Measurements from ENCODE around the gene NXPH3.
"Not testable (repeated sequence)": the region's sequence is repeated elsewhere in the genome, so short reads cannot be mapped to it uniquely, and the experiment has no call there.

NXPH3 gene

DNA sequence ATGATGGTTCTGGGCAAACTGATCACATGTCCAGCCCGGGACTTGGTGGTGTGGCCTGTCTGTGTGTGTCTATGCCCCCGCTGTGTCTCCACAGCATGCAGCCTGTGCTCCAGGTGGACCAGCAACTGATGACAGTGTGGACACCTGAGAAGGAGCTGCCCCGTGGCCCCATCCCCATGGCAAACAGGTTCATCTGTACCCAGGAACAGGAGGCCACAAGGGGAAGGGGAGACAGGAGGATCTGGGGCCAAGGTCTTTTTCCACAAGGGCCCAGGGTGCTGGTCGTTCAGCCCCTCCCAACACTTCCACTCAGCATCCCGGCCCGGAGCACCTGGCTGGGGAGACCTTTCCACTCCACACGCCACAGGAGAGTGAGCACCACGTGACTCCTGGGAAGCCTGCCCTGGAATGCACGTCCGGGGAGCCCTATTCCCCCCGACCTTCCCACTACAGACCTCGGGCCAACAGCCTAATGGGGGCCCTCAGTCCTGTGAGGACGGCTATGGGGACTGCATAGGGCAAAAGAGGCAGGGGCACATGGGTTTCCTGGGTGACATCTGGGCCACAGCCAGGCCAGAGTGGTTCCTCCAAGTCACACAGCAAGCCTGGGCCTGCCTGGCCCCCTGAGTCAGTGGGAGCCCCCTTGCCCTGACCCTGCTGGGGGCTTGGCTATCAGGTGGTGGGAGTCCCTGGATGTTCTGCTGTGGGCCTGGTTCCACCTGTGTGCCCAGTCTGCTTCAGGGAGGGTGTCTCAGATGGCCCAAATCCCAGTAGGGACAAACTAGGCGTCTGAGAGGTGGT, 20.8 kb upstream of the NXPH3 start:
- DNase-seq (ENCODE audit: low read depth, low spot score): no peak

DNA sequence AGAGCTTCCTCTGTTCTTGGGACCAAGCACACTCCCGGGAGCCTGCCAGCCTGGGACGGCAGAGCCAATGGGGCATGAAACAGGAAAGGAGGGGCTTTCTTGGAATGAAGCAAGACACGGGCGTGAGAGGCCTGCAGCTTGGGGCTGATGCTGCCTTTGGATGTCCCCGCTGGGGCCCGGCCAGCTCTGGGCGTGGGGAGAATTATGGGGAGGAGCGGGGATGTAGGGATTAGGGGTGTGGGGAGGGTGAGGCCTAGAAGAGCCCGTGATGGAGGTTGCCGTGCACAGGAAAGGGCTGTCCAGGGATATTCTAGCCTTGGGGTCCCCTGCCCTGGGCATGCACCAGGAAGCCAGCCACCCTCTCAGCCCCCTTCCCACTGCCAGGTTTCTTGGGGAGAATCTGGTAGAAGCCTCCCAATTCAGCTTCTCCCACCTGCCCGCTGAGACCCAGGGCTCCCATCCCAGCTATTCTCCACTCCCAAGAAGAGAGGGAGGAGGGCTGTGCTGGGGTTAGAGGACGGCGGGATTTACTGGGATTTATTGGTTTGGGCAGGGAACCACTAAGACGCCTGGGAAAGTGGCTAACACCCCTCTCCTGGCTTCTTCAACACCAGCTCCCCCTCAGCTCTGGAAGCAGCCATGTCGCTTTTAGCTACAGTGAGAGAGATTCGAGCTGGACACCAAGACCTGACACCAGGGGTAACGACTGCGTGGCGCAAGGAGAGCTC, 20.0 kb upstream of the NXPH3 start:
- DNase-seq (ENCODE audit: low read depth, low spot score): no peak

DNA sequence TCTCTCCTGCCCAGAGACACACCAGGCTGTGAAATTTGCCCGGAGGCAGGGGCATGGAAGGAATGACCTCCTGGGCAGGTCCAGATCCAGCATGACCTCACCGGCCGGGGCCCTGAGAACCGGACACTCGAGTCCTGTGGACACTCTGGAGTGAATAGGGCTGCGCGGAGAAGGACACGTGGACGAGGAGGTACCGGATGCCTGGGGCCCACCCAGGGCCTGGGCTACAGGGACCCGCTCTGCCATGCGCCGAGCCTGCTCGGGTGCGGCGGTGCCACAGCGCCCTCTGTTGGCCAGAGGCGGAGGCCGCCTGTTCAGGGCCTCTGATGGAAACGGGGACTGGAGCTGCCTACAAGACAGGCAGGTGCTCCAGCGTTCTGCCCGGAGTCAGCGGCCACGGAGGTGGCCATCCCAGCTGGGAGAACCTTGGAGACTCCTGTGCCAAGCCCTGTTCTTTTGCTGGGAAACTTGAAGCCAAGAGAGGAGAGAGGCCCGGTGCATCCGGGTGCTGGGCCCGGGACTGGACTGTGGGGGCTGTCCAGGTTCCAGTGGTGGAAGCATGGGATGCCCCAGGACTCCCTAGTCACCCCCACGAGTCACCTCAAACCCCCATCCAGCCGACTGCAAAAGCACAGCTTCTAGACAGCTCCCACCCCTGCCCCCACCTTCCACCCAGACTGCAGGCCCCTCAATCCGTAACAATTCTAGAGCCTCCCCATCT, 19.3 kb upstream of the NXPH3 start:
- DNase-seq (ENCODE audit: low read depth, low spot score): peak; percentile 69

DNA sequence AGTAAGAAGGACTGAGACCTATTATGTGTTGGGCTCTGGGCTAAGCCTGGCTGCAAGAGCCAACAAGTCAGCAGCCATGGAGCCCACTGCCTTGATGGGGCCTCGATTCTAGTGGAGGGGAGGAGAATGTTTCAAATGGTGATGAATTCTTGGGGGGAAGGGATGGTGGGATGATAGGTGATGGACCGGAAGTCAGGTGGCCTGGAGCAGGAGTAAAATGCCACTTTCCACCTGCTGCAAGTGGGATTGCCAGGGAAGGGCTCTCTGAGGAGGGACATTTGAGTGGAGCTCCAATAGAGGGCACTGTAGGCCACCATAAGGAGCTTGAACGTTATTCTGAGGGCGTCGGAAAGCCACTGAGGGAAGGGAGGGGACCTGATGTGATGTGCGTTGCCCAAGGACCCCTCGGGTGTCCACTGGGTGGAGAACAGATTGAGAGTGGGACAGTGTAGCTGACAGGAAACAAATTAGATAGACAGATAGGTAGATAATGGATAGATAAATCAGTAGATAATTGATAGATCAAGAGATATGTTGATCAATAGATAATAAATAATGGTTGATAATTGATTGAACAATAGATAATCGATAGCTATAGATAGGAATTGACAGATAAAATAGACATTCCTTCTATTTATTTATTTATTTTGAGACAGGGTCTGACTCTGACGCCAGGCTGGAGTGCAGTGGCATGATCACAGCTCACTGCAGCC, 18.2 kb upstream of the NXPH3 start:
- DNase-seq (ENCODE audit: low read depth, low spot score): no peak

DNA sequence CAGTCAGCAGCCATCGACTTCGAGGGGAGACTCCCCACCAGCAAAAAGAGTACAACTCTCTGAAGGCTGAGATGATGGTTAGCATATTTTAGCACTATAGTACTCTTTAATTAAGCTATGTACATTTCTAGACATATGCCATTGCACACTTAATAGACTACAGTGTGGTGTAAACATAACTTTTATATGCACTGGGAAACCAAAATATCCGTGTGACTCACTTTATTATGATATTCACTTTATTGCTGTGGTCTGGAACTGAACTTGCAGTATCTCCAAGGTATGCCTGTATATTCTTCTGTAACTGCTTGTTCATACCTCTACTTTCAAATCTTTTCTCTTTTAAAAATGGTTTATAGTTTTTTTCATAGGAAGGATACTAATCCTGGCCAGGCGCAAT, 11.0 kb upstream of the NXPH3 start:
- no peak for DNase-seq (ENCODE audit: low read depth, low spot score)

DNA sequence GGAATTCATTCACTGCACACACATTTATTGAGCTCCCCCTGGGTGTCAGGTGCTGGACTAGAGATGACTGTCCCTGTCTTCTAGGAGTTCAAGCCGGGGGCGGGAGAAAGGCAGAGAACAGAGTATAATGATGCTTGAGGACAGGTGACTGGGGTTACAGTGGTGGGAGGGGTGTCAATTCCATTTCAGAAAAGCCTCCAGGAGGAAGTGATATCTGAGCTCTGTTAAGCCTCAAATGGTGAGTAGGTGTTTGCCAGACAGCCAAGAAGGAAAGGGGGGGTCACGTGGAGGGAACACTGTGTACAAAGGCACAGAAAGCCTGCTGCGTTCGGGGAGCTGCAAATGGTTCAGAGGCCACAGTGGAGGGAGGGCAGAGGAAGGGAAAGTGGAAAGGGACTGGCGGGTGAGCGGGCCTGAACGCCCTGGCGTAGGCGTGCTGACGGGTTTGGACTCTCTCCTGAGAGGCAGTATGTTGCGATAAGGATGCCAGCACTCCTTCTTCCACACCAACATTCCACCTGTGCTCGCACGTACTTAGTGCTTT, 9.7 kb upstream of the NXPH3 start:
- DNase-seq (ENCODE audit: low read depth, low spot score): no peak

DNA sequence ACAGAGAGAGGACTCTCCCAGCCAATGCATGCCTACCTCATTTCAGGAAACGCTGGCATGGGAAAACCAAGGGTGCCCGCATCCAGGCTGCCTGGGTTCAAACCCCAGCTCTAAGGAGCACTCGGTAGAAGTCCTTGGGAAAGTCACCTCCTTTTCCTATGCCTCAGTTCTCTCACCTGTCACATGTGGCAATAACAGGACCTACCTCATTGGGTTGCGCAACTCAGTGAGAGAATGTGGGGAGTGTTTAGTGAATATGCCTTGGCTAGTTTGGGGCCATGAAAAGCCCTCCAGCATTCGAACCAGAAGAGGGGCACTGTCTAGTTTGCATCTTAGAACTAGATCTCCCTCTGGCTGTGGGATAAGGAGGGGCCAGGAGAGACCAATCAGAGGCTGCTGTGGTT, 9.0 kb upstream of the NXPH3 start:
- DNase-seq (ENCODE audit: low read depth, low spot score): no peak

DNA sequence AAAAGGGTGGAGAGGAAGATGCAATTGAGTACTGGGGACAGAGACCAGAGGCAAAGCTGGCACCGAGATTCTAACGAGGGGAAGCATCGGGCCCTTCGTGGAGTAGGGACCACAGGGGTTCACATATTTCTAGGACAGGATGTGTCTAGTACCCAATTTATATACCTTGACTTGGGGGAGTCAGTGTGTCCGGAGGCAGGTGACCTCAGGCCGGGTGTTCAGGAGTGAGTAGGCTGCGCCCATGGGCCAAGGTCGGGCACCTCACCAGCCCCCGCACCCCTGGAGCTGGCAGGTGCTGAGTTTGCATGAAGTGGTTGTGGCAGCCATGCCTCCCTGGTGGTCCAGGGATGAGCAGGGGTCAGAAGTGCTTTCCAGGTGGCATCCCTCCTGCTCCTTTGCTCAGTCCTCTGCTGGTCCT, 8.6 kb upstream of the NXPH3 start:
- no peak for DNase-seq (ENCODE audit: low read depth, low spot score)

DNA sequence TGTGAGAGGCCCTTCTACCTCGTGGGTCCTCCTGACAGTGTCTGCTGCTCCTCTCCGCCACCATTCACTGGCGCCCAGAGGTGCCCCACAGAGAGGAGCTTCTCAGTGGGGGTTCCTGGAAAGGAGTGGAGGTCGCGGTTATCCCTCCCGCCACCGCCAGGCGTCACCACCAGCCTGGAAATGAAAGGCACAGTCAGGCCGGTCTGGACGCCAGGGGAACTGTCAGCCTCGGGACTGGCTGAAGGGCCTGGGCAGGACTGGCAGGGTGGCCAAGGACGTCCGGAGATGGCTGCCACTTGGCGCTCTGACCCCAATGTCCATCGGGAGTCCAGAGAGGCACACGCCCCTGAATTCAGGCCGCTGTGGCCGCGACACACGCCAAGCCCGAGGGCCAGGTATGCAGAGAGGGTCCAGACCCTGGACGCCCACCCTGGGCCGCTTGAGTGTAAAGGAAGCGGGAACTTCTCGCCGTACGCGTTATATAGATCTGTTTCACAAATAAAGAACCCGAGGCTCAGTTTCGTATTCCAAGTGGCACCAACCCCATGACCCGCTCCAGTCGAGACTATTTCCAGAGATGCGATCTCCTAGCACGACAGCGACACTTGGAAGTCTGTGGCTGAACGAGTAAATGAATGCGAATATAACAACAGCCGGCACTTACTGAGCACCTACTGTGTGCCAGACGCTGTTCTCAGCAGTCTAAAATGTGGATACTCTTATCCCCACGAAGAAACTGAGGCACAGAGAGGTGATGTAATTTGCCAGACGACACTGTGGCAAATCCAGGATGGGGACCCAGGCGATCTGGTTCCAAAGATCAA, 7.6 kb upstream of the NXPH3 start:
- DNase-seq (ENCODE audit: low read depth, low spot score): peak; percentile 63

DNA sequence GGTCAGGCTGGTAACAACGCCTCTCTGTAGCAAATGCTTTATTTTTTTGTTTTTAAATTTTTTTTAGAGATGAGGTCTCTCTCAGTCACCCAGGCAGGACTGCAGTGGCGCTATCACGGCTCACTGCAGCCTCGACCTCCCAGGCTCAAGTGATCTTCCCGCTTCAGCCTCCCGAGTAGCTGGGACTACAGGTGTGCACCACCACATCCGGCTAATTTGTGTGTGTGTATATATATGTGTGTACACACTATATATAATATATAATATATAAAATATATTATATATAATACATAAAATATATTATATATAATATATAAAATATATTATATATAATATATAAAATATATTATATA, 7.0 kb upstream of the NXPH3 start:
- not testable (repeated sequence) for DNase-seq (ENCODE audit: low read depth, low spot score)

DNA sequence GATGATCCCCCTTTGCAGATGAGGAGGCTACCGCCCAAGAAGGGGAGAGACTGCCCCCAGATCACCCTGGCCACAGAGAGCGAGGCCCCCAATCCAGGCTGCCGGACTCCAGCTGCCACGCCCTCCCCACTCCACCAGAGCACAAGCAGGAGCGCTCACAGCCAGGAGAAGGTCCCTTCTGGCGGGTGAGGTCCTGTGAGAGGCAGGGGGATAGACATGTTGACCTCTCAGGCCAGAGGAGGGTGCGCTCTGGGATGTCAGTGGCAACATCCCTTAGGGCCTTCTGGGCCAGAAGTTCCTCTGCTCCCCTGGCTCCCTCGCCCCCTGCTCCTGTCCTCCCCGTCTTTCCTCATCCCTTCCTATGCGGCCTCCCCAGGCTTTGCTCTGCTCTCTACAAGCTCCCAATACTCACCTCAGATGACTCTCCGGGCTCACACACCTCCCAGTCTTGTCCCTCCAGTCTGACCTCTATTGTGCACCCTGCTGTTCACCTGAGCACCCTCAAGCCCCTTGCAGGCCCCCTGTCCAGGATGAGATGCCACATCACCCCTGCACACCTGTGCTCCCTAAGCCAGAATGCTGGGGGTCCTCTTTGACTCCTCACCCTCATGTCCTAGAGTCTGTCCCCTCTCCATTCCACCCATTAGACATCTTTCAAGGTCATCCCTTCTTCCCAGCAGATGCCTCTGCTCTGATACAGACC, 5.0 kb upstream of the NXPH3 start:
- no peak for DNase-seq (ENCODE audit: low read depth, low spot score)

DNA sequence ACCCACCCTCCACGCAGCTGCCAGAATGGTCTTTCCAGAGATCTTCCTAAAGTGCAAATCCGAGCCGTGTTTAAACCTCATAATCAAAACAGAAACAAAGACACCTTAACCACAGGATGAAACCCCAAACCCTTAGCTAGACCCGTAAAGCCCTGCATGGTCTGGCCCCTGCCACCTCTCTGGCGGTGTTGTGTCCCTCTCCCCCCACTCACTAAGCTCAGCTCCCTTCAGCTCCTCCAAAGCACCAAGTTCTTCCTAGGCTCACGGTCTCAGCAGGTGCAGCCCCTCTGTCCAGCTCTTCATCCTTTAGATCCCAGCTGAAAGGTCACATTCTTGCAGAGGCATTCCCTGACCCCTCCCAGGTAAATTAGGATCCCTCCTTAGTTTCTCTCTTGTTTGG, 4.4 kb upstream of the NXPH3 start:
- no peak for DNase-seq (ENCODE audit: low read depth, low spot score)

DNA sequence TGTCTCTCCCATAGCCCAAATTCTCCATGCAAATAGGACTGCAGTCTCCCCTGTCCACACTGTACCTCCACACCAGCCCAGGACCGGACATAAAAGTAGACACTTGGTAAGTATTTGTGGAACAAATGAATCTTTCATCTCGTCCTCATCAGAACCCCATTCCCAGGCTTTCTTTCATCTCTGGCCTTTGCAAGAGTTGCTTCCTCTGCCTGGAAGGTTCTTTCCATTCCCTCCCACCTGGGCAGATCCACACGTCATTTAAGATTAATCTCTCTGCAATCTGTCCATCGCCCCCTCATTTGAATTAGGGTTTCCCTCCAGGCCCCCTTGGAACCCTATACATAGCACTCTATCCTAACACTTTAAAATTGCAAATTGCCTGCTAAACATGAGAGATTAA, 3.9 kb upstream of the NXPH3 start:
- DNase-seq (ENCODE audit: low read depth, low spot score): no peak

DNA sequence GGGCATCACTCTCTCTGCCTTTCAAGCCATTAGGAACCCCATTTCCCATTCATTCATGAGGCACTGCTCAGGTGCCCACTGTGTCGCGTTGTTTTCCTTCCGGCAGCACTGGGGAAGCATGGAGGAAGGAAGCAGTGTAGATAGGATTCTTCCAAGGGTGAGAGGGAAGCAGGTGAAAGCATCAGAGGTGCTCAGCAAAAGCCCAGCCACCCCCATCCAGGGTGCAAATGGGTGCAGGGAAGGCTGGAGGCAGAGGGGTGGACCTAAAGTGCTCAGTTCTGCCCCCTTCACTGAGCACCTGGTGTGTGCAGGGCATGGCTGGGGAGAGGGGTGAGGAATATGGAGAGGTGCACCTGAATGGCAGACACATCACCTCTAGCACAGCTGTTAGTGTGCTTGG, 3.4 kb upstream of the NXPH3 start:
- DNase-seq (ENCODE audit: low read depth, low spot score): no peak

DNA sequence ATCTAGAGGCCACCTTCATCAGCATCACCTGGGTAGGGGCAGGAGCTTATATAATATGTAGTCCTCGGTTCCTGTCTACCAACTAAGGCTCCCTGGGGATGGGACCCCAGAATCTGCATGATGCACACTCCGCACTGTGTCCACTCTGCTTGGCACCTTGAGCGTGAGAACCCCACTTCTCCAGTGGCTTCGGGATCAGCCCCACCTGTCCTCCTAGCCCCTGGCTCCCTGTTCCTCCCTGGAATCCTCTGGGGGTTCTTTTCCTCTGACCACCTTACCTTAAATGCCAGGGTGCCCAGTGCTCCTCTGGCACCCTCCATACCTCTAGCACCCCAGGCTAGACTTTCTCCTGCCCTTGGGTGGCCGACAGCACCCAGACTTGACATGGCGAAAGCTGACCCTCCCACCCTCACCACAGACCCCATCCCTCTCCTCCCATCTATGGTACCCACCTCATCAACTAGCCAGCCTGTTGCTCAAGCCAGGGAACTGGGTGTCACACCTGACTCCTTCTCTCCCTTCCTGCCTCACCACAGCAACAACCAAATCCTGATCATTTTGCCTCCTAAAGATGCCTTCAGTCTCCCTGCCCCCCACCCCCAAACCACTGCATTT, 2.8 kb upstream of the NXPH3 start:
- DNase-seq (ENCODE audit: low read depth, low spot score): no peak

DNA sequence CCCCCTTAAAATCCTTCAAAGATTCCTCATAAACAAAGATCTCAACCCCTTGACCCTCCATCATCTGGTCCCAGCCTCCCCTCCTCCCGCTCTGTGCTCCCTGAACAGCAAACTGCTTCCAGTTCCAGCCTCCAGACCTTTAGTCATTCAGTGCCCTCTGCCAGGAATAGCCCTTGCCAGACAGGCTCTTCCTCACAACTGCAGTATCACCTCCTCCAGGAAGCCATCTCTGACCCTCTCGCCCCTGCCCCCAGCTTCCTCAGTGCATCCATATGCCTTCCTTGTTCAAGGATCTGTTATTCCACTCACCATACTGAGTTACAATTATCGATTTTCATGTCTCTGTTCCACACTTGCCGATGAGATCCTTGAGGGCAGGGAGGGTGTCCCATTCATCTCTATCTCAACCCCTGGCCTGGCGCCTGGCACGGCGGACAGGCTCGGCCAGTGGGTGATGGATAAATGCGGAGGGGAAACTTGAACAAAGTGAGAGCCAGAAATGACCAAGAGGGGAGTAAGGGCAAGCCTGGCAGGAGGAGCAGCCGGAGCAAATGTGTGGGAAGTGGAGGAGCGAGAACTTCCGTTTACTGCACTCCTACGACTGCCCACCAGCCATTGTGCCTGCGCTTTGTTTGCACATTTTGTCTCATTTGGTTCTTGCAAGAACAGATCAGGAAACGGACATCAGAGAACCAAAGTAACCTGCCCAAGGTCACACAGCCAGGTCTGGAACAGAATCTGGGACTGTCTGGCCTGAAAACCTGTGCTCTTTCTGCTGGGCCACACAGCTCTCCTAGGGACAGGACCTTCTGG, 2.0 kb upstream of the NXPH3 start:
- DNase-seq (ENCODE audit: low read depth, low spot score): no peak

DNA sequence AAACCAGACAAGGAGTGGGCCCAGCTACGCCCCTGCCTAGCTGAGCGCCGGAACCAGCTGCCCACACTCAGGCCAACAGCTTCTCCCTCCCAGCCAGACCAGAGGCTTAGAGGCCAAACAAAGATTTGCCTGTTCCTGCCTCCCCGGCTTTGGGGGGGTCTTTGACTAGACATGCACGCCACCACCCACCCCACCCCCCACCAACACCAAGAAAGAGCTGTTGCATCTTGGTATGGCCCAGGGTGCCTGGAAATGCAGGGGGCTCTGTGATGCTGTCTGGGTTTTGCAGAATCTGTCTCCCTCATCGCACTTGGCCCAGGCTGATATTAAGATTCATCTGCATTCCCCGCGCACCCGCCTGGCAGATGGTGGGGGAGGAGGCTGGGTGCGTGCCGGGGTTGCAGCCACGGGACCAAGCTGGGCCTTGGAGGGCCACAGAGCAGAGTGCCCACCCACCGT, 1.3 kb upstream of the NXPH3 start:
- no peak for DNase-seq (ENCODE audit: low read depth, low spot score)

DNA sequence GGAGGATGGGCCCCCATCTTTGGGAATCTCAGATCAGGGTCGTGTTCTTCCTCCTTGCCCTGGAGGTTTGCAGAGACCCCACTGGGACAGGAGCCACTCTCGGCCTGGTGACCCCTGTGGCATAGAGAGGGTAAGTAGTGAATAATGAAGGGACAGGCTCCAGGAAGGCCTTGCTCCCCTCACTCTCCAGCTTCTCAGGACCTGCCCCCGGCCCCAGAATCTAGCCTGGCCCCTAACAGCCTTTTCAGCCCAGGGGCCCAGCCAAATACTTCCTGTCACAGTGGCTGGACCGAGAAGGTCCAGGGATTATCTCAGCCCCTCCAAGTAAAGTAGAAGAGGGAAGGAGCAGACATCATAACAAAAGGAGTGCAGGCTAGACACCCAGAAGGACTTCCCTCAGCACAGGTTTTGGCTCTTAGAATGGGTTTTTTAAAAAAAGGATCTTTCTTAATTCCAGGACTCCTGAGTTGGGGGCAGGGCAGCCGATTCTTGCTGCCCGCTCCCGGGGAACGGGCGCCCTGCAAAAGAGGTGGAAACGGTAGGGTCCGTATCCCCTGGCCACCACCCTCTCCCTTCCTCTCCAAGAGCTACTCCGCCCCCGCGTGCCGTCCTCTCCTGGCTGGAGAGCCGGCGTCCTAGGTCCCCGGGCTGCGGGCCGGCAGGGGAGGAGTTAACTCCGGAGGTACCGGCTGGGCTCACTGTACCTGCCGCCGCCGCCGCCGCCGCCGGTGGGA, 559 bp upstream of the NXPH3 start:
- no peak for DNase-seq (ENCODE audit: low read depth, low spot score)

Measured in activated CD4-positive, CD25-positive, alpha-beta regulatory T cell treated with anti-CD3 and anti-CD28 coated beads, Interleukin-2, amount 50 U/mL, for 16 hours (primary cell).